Measurements from ENCODE around the gene SMCO4. TPM values are rescaled to one million over a fixed set of nuclear protein-coding genes. Genes with fewer than 3 reads are reported as not detected.

SMCO4 gene
- total and polyA plus RNA-seq, 2 of the 8 experiments (the other 6 are each of a cell fraction or from before 2014, with no cell fraction given): 33.2 to 53.9 TPM

GRCh38 chr11:93512073-93512475 is 31.1 kb downstream of the SMCO4 start:
- no peak overlapping the region for H3K56ac ChIP-seq (replicated peaks; ENCODE audit: insufficient read length, low read depth, low read length)
- DNase-seq (ENCODE audit: low read depth in 1 of 2, low spot score in 2 of 2) (no peak), FAIRE-seq (no peak)
- CTCF ChIA-PET (ENCODE audit: partially characterized antibody): no interaction called here
- H2BK15ac ChIP-seq (ENCODE audit: low read length): no peak overlapping the region
- peaks cover 0 to 21% of the 10 kb centered on the region in 2 experiments; a peak in 1 of 4 replicates for H3K79me2 ChIP-seq (ENCODE audit: control insufficient read depth in 1 of 2, insufficient read depth in 2 of 2, low read length in 2 of 2)
- WGBS, 2 experiments (ENCODE audit: extremely low coverage in 1 of 2, insufficient coverage in 1 of 2, insufficient read length in 1 of 2, insufficient replicate concordance in 2 of 2, low coverage in 1 of 2, low lambda C conversion rate in 2 of 2, missing lambda C conversion rate in 1 of 2): 93% methylated on average over 4 of the region's 4 CpGs; no CpG with 5 or more reads in 1 of the 2 experiments
- H4K5ac ChIP-seq (ENCODE audit: insufficient read length, low read depth, low read length): no peak overlapping the region
- H3K79me1 ChIP-seq (ENCODE audit: low read depth, low read length): peaks cover 11% of the 10 kb centered on the region
- H2BK20ac ChIP-seq (ENCODE audit: low read length): no peak overlapping the region
- 0 out of 8 replicates have a peak, but pooled peaks cover 0 to 2% (median 0%) of the 10 kb centered on the region in 4 experiments for H3K36me3 ChIP-seq (ENCODE audit: control insufficient read depth in 2 of 4, insufficient read depth in 4 of 4, low read length in 3 of 4)
- peaks cover 0 to 6% of the 10 kb centered on the region in 2 experiments; a peak in 1 of 4 replicates for H3K9me3 ChIP-seq (ENCODE audit: insufficient read depth in 2 of 2, low read depth in 1 of 2, low read length in 1 of 2)
- no peak overlapping the region for H2AK5ac ChIP-seq (ENCODE audit: low read depth, low read length)
- no peak overlapping the region for H3K18ac ChIP-seq (ENCODE audit: extremely low read depth, low read length)
- H4K20me1 ChIP-seq (replicated peaks in 1 of 2; ENCODE audit: control insufficient read depth in 1 of 2, insufficient read depth in 2 of 2, low read length in 2 of 2): peaks cover 0 to 2% of the 10 kb centered on the region in 2 experiments
- no peaks in the 10 kb centered on the region for H3K23me2 ChIP-seq (ENCODE audit: low read depth, low read length)
- H2AFZ ChIP-seq (ENCODE audit: low read length): no peak overlapping the region
- POLR2A ChIA-PET (ENCODE audit: partially characterized antibody): no interaction called here
- no peak overlapping the region; a peak in 1 of 7 replicates for H3K9ac ChIP-seq (replicated peaks in 1 of 4; ENCODE audit: extremely low read depth in 1 of 4, low read depth in 3 of 4, low read length in 3 of 4)
- no peak overlapping the region for H4K91ac ChIP-seq (replicated peaks; ENCODE audit: insufficient read length, low read length)
- no peak overlapping the region for H3K4me2 ChIP-seq (ENCODE audit: insufficient read depth in 1 of 2, low read depth in 2 of 2, low read length in 2 of 2)
- H3K27me3 ChIP-seq (replicated peaks in 1 of 4; ENCODE audit: control insufficient read depth in 3 of 4, extremely low read depth in 1 of 4, insufficient read depth in 3 of 4, low read length in 3 of 4): no peaks in the 10 kb centered on the region
- no peak overlapping the region for H3K23ac ChIP-seq (ENCODE audit: insufficient read length)
- H2BK12ac ChIP-seq (ENCODE audit: low read depth, low read length): no peak overlapping the region
- no peak overlapping the region for H3K14ac ChIP-seq (ENCODE audit: insufficient read length)
- no peak overlapping the region for H3K4me3 ChIP-seq (ENCODE audit: extremely low read depth in 1 of 4, insufficient read depth in 2 of 4, low read depth in 3 of 4, low read length in 4 of 4)
- H3K27ac ChIP-seq (ENCODE audit: low read depth, low read length): no peak overlapping the region
- TF ChIP-seq TEAD4 (IDR thresholded peaks at IDR 0.05; ENCODE audit: low read depth, low read length) (no peak), RAD21 (IDR thresholded peaks at IDR 0.05 in 1 of 2, conservative IDR thresholded peaks at IDR 0.05 in 1 of 2; ENCODE audit: low read depth in 2 of 2, low read length in 2 of 2) (no peak), CTBP2 (IDR thresholded peaks at IDR 0.05; ENCODE audit: borderline replicate concordance, insufficient read depth, insufficient read length, low read length) (no peak)
- H4K8ac ChIP-seq (ENCODE audit: extremely low read depth, insufficient read depth, low read length): no peak overlapping the region
- peaks cover 0 to 5% (median 0%) of the 10 kb centered on the region in 4 experiments; a peak in 4 of 7 replicates for H3K4me1 ChIP-seq (replicated peaks in 1 of 4; ENCODE audit: control insufficient read depth in 3 of 4, insufficient read depth in 4 of 4, low read length in 3 of 4)
- H2BK120ac ChIP-seq (replicated peaks; ENCODE audit: low read depth, low read length): no peak overlapping the region
- no peak overlapping the region for H3K4ac ChIP-seq (replicated peaks; ENCODE audit: insufficient read length, low read depth, low read length)
- H2BK5ac ChIP-seq (ENCODE audit: low read depth, low read length): no peak overlapping the region
